ENCODE results near the gene GNAT1. TPM values are rescaled to one million over a fixed set of nuclear protein-coding genes. Genes with fewer than 3 reads are reported as not detected.

GNAT1 gene
- total RNA-seq, 2 experiments from 2014 or later, result not detected

- Histone ChIP-seq H3K9me2 (ENCODE audit: insufficient read depth, low read length) (no peaks in the 10 kb centered on the region), H2AFZ (ENCODE audit: low read length) (no peak overlapping the region), H3K27ac (ENCODE audit: low read depth, low read length, poor library complexity, severe bottlenecking) (no peak overlapping the region), H3K4me1 (ENCODE audit: insufficient read depth, low read length, poor library complexity, severe bottlenecking) (peaks cover 18% of the 10 kb centered on the region), H3K79me2 (ENCODE audit: insufficient read depth, low read depth, low read length) (no peaks in the 10 kb centered on the region), H3K4me3 (ENCODE audit: low read depth, low read length, poor library complexity, severe bottlenecking) (no peak overlapping the region), H3K9me3 (ENCODE audit: low read length) (no peaks in the 10 kb centered on the region), H3K4me2 (ENCODE audit: low read length) (no peak overlapping the region), H4K20me1 (ENCODE audit: insufficient read depth, low read length) (no peaks in the 10 kb centered on the region), H3K36me3 (ENCODE audit: insufficient read depth, low read length) (no peaks in the 10 kb centered on the region)
- no peak for DNase-seq (ENCODE audit: low spot score)
- CTCF ChIA-PET (ENCODE audit: unreplicated experiment), result interaction anchor here (0.6 to 2.0 kb wide), 7 partner anchors 15 to 132 kb away, joined by 3 to 23 read pairs (median 8); no protein-coding TSS in a partner anchor
- POLR2A ChIA-PET, result interaction anchor here (0.6 to 0.8 kb wide), 2 partner anchors 31 to 45 kb away, joined by 3 to 12 read pairs; no protein-coding TSS in a partner anchor
- BruUV-seq (replicated peaks), result no TSS peak
- TF ChIP-seq EZH2phosphoT487 (IDR thresholded peaks at IDR 0.05; ENCODE audit: borderline replicate concordance, low read depth, low read length), result no peak
- intact Hi-C loops (cut with micrococcal nuclease; ENCODE audit: unreplicated experiment), result no loop called here
These were observed 4.3 kb downstream of the GNAT1 start for GRCh38 chr3:50195501-50196252.

- H3K36me3 ChIP-seq (ENCODE audit: insufficient read depth, low read length), result no peaks in the 10 kb centered on the region
- ChIA-PET CTCF (ENCODE audit: unreplicated experiment) (interaction anchor here (0.6 to 2.0 kb wide), 3 partner anchors 15 to 45 kb away, joined by 3 to 11 read pairs (median 3); no protein-coding TSS in a partner anchor), POLR2A (interaction anchor here (0.6 kb wide), 1 partner anchor 30 kb away, joined by 3 read pairs; no protein-coding TSS in a partner anchor)
- H3K4me2 ChIP-seq (ENCODE audit: low read length), result no peak overlapping the region
- H4K20me1 ChIP-seq (ENCODE audit: insufficient read depth, low read length), result no peaks in the 10 kb centered on the region
- intact Hi-C loops (cut with micrococcal nuclease; ENCODE audit: unreplicated experiment), result no loop called here
- H3K27ac ChIP-seq (ENCODE audit: low read depth, low read length, poor library complexity, severe bottlenecking), result no peak overlapping the region
- DNase-seq (ENCODE audit: low spot score), result no peak
- H2AFZ ChIP-seq (ENCODE audit: low read length), result no peak overlapping the region
- H3K9me3 ChIP-seq (ENCODE audit: low read length), result no peaks in the 10 kb centered on the region
- TF ChIP-seq CTCF (conservative IDR thresholded peaks at IDR 0.05; ENCODE audit: low read length) (no peak), EZH2phosphoT487 (IDR thresholded peaks at IDR 0.05; ENCODE audit: borderline replicate concordance, low read depth, low read length) (no peak)
- H3K4me1 ChIP-seq (ENCODE audit: insufficient read depth, low read length, poor library complexity, severe bottlenecking), result peaks cover 12% of the 10 kb centered on the region
- no peak overlapping the region for H3K4me3 ChIP-seq (ENCODE audit: low read depth, low read length, poor library complexity, severe bottlenecking)
- BruUV-seq (replicated peaks), result no TSS peak
- H3K79me2 ChIP-seq (ENCODE audit: insufficient read depth, low read depth, low read length), result no peaks in the 10 kb centered on the region
- H3K9me2 ChIP-seq (ENCODE audit: insufficient read depth, low read length), result no peaks in the 10 kb centered on the region
These were observed 4.9 kb downstream of the GNAT1 start for GRCh38 chr3:50196253-50196801.

GRCh38 chr3:50201573-50202315 lies 10.3 kb downstream of the GNAT1 start:
- no peaks in the 10 kb centered on the region for H3K9me3 ChIP-seq (ENCODE audit: low read length)
- no peak overlapping the region for H3K4me2 ChIP-seq (ENCODE audit: low read length)
- no peaks in the 10 kb centered on the region for H3K79me2 ChIP-seq (ENCODE audit: insufficient read depth, low read depth, low read length)
- intact Hi-C loops (cut with micrococcal nuclease; ENCODE audit: unreplicated experiment), result no loop called here
- H4K20me1 ChIP-seq (ENCODE audit: insufficient read depth, low read length), result no peaks in the 10 kb centered on the region
- H3K4me3 ChIP-seq (ENCODE audit: low read depth, low read length, poor library complexity, severe bottlenecking), result no peak overlapping the region
- no peak overlapping the region for H2AFZ ChIP-seq (ENCODE audit: low read length)
- no peak for TF ChIP-seq EZH2phosphoT487 (IDR thresholded peaks at IDR 0.05; ENCODE audit: borderline replicate concordance, low read depth, low read length)
- no peak for TF ChIP-seq CTCF (conservative IDR thresholded peaks at IDR 0.05; ENCODE audit: low read length)
- BruUV-seq (replicated peaks), result no TSS peak
- ChIA-PET CTCF (ENCODE audit: unreplicated experiment) (no interaction called here), POLR2A (no interaction called here)
- H3K4me1 ChIP-seq (ENCODE audit: insufficient read depth, low read length, poor library complexity, severe bottlenecking), result no peaks in the 10 kb centered on the region
- DNase-seq (ENCODE audit: low spot score), result no peak
- H3K27ac ChIP-seq (ENCODE audit: low read depth, low read length, poor library complexity, severe bottlenecking), result no peak overlapping the region
- no peaks in the 10 kb centered on the region for H3K36me3 ChIP-seq (ENCODE audit: insufficient read depth, low read length)
- H3K9me2 ChIP-seq (ENCODE audit: insufficient read depth, low read length), result no peaks in the 10 kb centered on the region

Data from OCI-LY7 (cell line).